ENCODE measurements around the gene QPCTL. TPM values are rescaled to one million over a fixed set of nuclear protein-coding genes. Genes with fewer than 3 reads are reported as not detected.
A peak's percentile ranks its signal among the peaks of the same experiment; 100 is the strongest.

Gene QPCTL
- total and polyA plus RNA-seq, 9 of the 15 experiments (the other 6 are each of a cell fraction or from before 2014, with no cell fraction given) = 0.99 to 31.3 (median 12.7) TPM

DNA sequence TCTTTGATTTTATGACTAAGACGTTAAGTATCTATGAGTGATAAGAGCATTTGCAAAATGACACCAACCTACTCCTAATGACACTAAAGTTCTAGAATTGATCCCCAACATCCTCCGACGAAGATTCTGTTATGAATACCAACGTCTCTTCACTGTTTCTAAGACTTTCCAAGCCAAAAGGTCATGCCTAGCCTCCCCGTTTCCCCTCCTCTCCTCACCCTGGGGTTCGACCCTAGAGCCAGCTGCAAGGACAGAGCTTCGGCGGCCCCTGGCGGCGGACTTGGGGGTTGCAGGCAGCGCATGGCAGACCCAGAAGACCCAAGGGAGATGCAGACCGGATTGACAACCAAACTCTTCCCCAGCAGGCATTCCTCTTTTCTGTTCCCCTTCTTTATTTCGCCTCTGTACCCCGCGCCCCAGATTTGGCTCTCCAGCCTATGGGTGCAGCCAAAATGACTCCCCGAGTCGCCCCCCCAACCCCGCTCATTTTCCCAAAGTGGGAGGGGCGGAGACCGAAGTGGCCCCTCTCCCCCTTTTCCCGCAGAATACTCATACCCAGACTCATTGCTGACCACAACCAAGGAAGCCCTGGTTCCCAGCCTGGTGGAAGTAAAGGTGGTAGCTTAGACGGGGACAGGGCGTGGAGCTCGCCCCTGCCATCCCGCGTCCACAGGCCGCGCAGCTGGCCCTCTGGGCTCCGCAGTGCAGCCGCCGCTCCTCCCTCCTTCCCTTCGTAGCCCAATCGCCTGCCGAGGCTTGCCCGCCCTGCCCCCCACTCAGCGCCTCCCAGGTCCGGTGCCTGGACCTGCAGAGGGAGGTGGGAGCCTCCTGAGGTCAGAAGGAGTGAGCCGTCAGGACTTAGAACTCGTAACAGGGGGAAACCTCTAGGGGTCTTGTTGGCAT is 49.2 kb upstream of the QPCTL start (continued):
- TF ChIP-seq, protein P1, sequence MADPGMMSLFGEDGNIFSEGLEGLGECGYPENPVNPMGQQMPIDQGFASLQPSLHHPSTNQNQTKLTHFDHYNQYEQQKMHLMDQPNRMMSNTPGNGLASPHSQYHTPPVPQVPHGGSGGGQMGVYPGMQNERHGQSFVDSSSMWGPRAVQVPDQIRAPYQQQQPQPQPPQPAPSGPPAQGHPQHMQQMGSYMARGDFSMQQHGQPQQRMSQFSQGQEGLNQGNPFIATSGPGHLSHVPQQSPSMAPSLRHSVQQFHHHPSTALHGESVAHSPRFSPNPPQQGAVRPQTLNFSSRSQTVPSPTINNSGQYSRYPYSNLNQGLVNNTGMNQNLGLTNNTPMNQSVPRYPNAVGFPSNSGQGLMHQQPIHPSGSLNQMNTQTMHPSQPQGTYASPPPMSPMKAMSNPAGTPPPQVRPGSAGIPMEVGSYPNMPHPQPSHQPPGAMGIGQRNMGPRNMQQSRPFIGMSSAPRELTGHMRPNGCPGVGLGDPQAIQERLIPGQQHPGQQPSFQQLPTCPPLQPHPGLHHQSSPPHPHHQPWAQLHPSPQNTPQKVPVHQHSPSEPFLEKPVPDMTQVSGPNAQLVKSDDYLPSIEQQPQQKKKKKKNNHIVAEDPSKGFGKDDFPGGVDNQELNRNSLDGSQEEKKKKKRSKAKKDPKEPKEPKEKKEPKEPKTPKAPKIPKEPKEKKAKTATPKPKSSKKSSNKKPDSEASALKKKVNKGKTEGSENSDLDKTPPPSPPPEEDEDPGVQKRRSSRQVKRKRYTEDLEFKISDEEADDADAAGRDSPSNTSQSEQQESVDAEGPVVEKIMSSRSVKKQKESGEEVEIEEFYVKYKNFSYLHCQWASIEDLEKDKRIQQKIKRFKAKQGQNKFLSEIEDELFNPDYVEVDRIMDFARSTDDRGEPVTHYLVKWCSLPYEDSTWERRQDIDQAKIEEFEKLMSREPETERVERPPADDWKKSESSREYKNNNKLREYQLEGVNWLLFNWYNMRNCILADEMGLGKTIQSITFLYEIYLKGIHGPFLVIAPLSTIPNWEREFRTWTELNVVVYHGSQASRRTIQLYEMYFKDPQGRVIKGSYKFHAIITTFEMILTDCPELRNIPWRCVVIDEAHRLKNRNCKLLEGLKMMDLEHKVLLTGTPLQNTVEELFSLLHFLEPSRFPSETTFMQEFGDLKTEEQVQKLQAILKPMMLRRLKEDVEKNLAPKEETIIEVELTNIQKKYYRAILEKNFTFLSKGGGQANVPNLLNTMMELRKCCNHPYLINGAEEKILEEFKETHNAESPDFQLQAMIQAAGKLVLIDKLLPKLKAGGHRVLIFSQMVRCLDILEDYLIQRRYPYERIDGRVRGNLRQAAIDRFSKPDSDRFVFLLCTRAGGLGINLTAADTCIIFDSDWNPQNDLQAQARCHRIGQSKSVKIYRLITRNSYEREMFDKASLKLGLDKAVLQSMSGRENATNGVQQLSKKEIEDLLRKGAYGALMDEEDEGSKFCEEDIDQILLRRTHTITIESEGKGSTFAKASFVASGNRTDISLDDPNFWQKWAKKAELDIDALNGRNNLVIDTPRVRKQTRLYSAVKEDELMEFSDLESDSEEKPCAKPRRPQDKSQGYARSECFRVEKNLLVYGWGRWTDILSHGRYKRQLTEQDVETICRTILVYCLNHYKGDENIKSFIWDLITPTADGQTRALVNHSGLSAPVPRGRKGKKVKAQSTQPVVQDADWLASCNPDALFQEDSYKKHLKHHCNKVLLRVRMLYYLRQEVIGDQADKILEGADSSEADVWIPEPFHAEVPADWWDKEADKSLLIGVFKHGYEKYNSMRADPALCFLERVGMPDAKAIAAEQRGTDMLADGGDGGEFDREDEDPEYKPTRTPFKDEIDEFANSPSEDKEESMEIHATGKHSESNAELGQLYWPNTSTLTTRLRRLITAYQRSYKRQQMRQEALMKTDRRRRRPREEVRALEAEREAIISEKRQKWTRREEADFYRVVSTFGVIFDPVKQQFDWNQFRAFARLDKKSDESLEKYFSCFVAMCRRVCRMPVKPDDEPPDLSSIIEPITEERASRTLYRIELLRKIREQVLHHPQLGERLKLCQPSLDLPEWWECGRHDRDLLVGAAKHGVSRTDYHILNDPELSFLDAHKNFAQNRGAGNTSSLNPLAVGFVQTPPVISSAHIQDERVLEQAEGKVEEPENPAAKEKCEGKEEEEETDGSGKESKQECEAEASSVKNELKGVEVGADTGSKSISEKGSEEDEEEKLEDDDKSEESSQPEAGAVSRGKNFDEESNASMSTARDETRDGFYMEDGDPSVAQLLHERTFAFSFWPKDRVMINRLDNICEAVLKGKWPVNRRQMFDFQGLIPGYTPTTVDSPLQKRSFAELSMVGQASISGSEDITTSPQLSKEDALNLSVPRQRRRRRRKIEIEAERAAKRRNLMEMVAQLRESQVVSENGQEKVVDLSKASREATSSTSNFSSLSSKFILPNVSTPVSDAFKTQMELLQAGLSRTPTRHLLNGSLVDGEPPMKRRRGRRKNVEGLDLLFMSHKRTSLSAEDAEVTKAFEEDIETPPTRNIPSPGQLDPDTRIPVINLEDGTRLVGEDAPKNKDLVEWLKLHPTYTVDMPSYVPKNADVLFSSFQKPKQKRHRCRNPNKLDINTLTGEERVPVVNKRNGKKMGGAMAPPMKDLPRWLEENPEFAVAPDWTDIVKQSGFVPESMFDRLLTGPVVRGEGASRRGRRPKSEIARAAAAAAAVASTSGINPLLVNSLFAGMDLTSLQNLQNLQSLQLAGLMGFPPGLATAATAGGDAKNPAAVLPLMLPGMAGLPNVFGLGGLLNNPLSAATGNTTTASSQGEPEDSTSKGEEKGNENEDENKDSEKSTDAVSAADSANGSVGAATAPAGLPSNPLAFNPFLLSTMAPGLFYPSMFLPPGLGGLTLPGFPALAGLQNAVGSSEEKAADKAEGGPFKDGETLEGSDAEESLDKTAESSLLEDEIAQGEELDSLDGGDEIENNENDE (IDR thresholded peaks at IDR 0.05; ENCODE audit: low read depth, low read length) = no peak
- no peak for TF ChIP-seq CHD2 (IDR thresholded peaks at IDR 0.05; ENCODE audit: low read depth, low read length)
- 0 out of 2 replicates have a peak, but pooled peaks have one; percentile 28 for TF ChIP-seq HDAC2 (IDR thresholded peaks at IDR 0.05)
- TF ChIP-seq, protein P2, sequence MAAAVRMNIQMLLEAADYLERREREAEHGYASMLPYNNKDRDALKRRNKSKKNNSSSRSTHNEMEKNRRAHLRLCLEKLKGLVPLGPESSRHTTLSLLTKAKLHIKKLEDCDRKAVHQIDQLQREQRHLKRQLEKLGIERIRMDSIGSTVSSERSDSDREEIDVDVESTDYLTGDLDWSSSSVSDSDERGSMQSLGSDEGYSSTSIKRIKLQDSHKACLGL (CRISPR knock-in tag; IDR thresholded peaks at IDR 0.05; ENCODE audit: borderline replicate concordance, poor library complexity, severe bottlenecking) = no peak
- TF ChIP-seq CSDE1 (IDR thresholded peaks at IDR 0.05) = no peak
- TF ChIP-seq SMAD1 (IDR thresholded peaks at IDR 0.05; ENCODE audit: low read depth, low read length, partially characterized antibody) = no peak
- no peak for TF ChIP-seq ZNF551 (CRISPR knock-in tag; IDR thresholded peaks at IDR 0.05)
- TF ChIP-seq STAG1 (CRISPR knock-in tag; IDR thresholded peaks at IDR 0.05; ENCODE audit: borderline replicate concordance) = peak; percentile 75; the same call in 1 of the 2 replicates
- TF ChIP-seq, protein P3, sequence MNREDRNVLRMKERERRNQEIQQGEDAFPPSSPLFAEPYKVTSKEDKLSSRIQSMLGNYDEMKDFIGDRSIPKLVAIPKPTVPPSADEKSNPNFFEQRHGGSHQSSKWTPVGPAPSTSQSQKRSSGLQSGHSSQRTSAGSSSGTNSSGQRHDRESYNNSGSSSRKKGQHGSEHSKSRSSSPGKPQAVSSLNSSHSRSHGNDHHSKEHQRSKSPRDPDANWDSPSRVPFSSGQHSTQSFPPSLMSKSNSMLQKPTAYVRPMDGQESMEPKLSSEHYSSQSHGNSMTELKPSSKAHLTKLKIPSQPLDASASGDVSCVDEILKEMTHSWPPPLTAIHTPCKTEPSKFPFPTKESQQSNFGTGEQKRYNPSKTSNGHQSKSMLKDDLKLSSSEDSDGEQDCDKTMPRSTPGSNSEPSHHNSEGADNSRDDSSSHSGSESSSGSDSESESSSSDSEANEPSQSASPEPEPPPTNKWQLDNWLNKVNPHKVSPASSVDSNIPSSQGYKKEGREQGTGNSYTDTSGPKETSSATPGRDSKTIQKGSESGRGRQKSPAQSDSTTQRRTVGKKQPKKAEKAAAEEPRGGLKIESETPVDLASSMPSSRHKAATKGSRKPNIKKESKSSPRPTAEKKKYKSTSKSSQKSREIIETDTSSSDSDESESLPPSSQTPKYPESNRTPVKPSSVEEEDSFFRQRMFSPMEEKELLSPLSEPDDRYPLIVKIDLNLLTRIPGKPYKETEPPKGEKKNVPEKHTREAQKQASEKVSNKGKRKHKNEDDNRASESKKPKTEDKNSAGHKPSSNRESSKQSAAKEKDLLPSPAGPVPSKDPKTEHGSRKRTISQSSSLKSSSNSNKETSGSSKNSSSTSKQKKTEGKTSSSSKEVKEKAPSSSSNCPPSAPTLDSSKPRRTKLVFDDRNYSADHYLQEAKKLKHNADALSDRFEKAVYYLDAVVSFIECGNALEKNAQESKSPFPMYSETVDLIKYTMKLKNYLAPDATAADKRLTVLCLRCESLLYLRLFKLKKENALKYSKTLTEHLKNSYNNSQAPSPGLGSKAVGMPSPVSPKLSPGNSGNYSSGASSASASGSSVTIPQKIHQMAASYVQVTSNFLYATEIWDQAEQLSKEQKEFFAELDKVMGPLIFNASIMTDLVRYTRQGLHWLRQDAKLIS (CRISPR knock-in tag; IDR thresholded peaks at IDR 0.05) = no peak; the same call in 1 of the 2 replicates
- TF ChIP-seq GABPA (tag; conservative IDR thresholded peaks at IDR 0.05; ENCODE audit: low read depth) = no peak
- TF ChIP-seq MECOM (CRISPR knock-in tag; IDR thresholded peaks at IDR 0.05) = no peak

All from K562 (cell line).